ENCODE data around the gene CHORDC1. TPM values are rescaled to one million over a fixed set of nuclear protein-coding genes. Genes with fewer than 3 reads are reported as not detected.

Gene CHORDC1
- total and polyA plus RNA-seq, 10 donors, result 21.0 to 82.6 (median 44.7) TPM

DNA sequence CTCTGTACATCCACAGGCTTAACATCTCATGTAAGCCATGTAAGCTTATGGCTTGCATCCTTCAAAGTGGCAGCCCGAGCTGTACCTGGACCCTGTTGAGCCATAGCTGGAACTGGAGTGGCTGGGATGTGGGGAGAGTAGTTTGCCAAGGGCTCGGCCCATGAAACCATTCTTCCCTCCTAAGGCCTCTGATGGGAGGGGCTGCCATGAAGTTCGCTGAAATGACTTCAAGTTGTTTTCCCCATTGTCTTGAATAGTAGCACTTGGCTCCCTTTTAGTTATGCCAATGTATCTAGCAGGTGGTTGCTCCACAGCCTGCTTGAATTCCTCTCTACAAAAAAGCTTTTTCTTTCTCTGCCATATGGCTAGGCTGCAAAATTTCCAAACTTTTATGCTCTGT, 5.2 kb upstream of the CHORDC1 start:
- 86 to 97% (median 92%) methylated on average over 3 of the region's 3 CpGs for WGBS, 5 donors
- intact Hi-C loops (cut with DNase I; ENCODE audit: low total_unique reads), result no loop called here

DNA sequence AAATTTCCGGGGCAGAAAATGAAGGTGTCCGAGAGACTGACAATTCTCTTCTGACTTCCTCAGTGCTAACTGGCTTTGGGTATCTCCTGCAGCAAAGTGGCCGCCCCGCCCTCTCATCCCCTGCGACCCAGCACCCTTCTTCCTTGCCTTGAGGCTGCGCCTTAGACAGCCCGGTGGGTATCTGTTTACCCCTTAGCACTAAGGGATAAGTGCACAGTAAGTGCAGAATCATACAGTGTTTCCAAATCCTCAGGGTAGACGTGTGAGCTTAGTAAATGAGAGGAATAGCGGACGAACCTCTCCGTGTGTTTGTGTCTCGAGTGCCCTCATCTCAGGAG, 368 bp upstream of the CHORDC1 start:
- no peak for TF ChIP-seq POLR2A (IDR thresholded peaks at IDR 0.05)
- TF ChIP-seq, protein P1, sequence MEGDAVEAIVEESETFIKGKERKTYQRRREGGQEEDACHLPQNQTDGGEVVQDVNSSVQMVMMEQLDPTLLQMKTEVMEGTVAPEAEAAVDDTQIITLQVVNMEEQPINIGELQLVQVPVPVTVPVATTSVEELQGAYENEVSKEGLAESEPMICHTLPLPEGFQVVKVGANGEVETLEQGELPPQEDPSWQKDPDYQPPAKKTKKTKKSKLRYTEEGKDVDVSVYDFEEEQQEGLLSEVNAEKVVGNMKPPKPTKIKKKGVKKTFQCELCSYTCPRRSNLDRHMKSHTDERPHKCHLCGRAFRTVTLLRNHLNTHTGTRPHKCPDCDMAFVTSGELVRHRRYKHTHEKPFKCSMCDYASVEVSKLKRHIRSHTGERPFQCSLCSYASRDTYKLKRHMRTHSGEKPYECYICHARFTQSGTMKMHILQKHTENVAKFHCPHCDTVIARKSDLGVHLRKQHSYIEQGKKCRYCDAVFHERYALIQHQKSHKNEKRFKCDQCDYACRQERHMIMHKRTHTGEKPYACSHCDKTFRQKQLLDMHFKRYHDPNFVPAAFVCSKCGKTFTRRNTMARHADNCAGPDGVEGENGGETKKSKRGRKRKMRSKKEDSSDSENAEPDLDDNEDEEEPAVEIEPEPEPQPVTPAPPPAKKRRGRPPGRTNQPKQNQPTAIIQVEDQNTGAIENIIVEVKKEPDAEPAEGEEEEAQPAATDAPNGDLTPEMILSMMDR (IDR thresholded peaks at IDR 0.05 in 8 of 11, conservative IDR thresholded peaks at IDR 0.05 in 3 of 11), result no peak
- TF ChIP-seq POLR2AphosphoS5 (IDR thresholded peaks at IDR 0.05), result no peak
- Histone ChIP-seq H3K9me3 (no peaks in the 10 kb centered on the region), H3K36me3 (no peaks in the 10 kb centered on the region), H3K27me3 (replicated peaks in 1 of 7) (no peaks in the 10 kb centered on the region), H3K4me3 (peak overlapping the region; percentile 52 to 89 (median 80)), H3K27ac (peak overlapping the region; percentile 87 to 96 (median 92)), H3K4me1 (peaks cover 29 to 63% (median 44%) of the 10 kb centered on the region in 6 donors)
- WGBS, 5 donors, result 0 to 2% (median 0%) methylated on average over 11 to 12 of the region's 12 CpGs
- intact Hi-C loops (cut with DNase I; ENCODE audit: low total_unique reads), result no loop called here
- DNase-seq, result no peak

More for the DNA sequence above, 5.2 kb upstream of the CHORDC1 start:
- H3K27me3 ChIP-seq (replicated peaks in 1 of 7), result no peaks in the 10 kb centered on the region
- H3K4me1 ChIP-seq, result peaks cover 0 to 22% (median 8%) of the 10 kb centered on the region in 6 donors
- no peak for DNase-seq
- H3K9me3 ChIP-seq, result peaks cover 0 to 9% (median 0%) of the 10 kb centered on the region in 8 donors
- no peaks in the 10 kb centered on the region for H3K36me3 ChIP-seq
- TF ChIP-seq POLR2AphosphoS5 (IDR thresholded peaks at IDR 0.05) (no peak), POLR2A (IDR thresholded peaks at IDR 0.05) (no peak)
- TF ChIP-seq, protein P1 (IDR thresholded peaks at IDR 0.05 in 8 of 11, conservative IDR thresholded peaks at IDR 0.05 in 3 of 11), result no peak
- no peak overlapping the region for H3K27ac ChIP-seq
- H3K4me3 ChIP-seq, result no peak overlapping the region

DNA sequence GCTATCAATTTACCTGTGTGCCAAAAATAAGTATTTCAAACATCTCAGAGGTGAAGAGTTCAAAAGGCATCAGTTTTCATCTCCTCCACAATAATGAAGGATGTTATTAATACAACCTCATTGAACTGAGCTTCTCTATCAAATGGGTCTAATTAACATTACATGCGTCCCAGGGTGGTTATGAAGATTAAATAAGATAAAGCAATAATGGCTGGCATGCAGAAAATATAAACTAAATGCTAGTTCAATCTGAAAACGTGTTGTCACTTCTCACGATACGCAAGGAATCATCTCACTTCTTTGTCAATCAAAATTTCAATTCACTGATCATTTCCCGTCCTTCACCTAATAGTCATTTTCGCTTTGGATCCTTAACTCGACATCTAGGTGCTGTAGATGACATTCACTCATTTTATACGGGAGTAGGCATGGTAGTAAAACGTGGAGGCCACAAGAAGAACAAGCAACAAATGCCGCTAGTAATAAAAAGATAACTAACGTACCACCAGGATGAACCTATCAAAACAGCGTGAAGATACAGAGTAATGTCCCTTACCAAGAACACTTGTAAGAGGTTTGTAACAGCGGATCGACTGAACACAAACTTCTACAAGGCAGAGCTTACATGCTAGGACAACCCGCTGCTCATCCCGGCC, 918 bp downstream of the CHORDC1 start:
- Histone ChIP-seq H3K4me3 (peak overlapping the region; percentile 52 to 89 (median 80)), H3K27me3 (replicated peaks in 1 of 7) (no peaks in the 10 kb centered on the region), H3K36me3 (peaks cover 0 to 9% (median under 1%) of the 10 kb centered on the region in 6 donors), H3K27ac (peak overlapping the region; percentile 87 to 96 (median 92)), H3K4me1 (peaks cover 29 to 76% (median 52%) of the 10 kb centered on the region in 6 donors), H3K9me3 (no peaks in the 10 kb centered on the region)
- 10 to 14% (median 11%) methylated on average over 16 of the region's 16 CpGs for WGBS, 5 donors
- intact Hi-C loops (cut with DNase I; ENCODE audit: low total_unique reads), result no loop called here
- DNase-seq, result no peak
- no peak for TF ChIP-seq POLR2AphosphoS5 (IDR thresholded peaks at IDR 0.05)
- TF ChIP-seq, protein P1 (IDR thresholded peaks at IDR 0.05 in 8 of 11, conservative IDR thresholded peaks at IDR 0.05 in 3 of 11), result no peak
- no peak for TF ChIP-seq POLR2A (IDR thresholded peaks at IDR 0.05)

DNA sequence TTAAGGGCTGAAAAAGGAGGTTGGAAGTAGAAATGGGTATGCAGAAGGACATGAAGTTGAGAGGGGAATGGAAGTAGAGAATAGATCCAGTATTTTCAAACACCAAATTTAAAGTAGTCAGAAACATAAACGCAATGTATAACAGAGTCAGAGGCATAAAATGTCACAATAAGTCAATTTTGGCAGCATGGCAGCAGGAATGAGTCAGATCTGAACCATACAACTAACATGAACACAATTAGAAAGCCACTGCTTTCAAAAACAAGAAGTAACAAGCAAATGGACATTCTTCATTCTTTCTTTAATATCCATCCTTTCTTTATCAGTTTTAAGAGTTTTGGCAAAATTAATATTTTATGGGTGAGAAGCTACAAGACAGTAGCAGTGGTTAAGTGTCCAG, 2.5 kb downstream of the CHORDC1 start:
- H3K4me3 ChIP-seq, result peak overlapping the region in 2 of 8 donors; percentile 73 to 81
- no peak overlapping the region for H3K27ac ChIP-seq

More for the DNA sequence above, 2.5 kb downstream of the CHORDC1 start:
- WGBS, 5 donors, result 56 to 90% (median 65%) methylated on average over 1 of the region's 1 CpG
- DNase-seq, result no peak
- intact Hi-C loops (cut with DNase I; ENCODE audit: low total_unique reads), result no loop called here
- Histone ChIP-seq H3K36me3 (peaks cover 0 to 23% (median 5%) of the 10 kb centered on the region in 6 donors), H3K27me3 (replicated peaks in 1 of 7) (no peaks in the 10 kb centered on the region), H3K9me3 (no peaks in the 10 kb centered on the region), H3K4me1 (peaks cover 29 to 89% (median 52%) of the 10 kb centered on the region in 6 donors)
- TF ChIP-seq, protein P1 (IDR thresholded peaks at IDR 0.05 in 8 of 11, conservative IDR thresholded peaks at IDR 0.05 in 3 of 11), result no peak
- no peak for TF ChIP-seq POLR2AphosphoS5 (IDR thresholded peaks at IDR 0.05)
- TF ChIP-seq POLR2A (IDR thresholded peaks at IDR 0.05), result no peak

All from spleen (tissue), 11 donors.